Smooth muscle cell (in vitro differentiated cells): ENCODE data around the gene DNAI2. TPM values are rescaled to one million over a fixed set of nuclear protein-coding genes. Genes with fewer than 3 reads are reported as not detected.

Experiments
- DNase-seq: peaks from one replicate; lab custom pipeline; 2025; ENCODE audit not compliant: unreplicated experiment; lab: John Stamatoyannopoulos, UW
- H2AFZ ChIP-seq: fragments of 200-600 bp; sonication (generic); 2 replicates; pipeline ENCODE4 v1.6.0; 2016; ENCODE audit warnings: antibody characterized with exemption, low read depth, mild to moderate bottlenecking
- H3F3A ChIP-seq: fragments of 200-600 bp; sonication (generic); 2 replicates; pipeline ENCODE4 v1.6.0; 2017; ENCODE audit warnings: antibody characterized with exemption, low read depth
- H3K27ac ChIP-seq: fragments of 200-600 bp; sonication (generic); 2 replicates; pipeline ENCODE4 v1.5.1; 2016; ENCODE audit warnings: low read depth, mild to moderate bottlenecking
- H3K27me3 ChIP-seq: fragments of 200-600 bp; sonication (generic); 2 replicates; pipeline ENCODE4 v1.6.1; 2016; ENCODE audit warnings: low read depth, mild to moderate bottlenecking
- H3K36me3 ChIP-seq: fragments of 200-600 bp; sonication (generic); 2 replicates; pipeline ENCODE4 v1.5.1; 2016; ENCODE audit warnings: low read depth
- H3K4me1 ChIP-seq: fragments of 200-600 bp; sonication (generic); 2 replicates; pipeline ENCODE4 v1.5.1; 2016; ENCODE audit warnings: low read depth
- H3K4me2 ChIP-seq: fragments of 200-600 bp; sonication (generic); 2 replicates; pipeline ENCODE4 v1.6.0; 2016; ENCODE audit warnings: mild to moderate bottlenecking
- H3K4me3 ChIP-seq: fragments of 200-600 bp; sonication (generic); 2 replicates; pipeline ENCODE4 v1.5.1; 2016; ENCODE audit warnings: mild to moderate bottlenecking
- H3K79me2 ChIP-seq: fragments of 200-600 bp; sonication (generic); 2 replicates; pipeline ENCODE4 v1.6.0; 2016; ENCODE audit warnings: low read depth, mild to moderate bottlenecking
- H3K9ac ChIP-seq: fragments of 200-600 bp; sonication (generic); 2 replicates; pipeline ENCODE4 v1.6.0; 2016; ENCODE audit warnings: low read depth
- H3K9me3 ChIP-seq: fragments of 200-600 bp; sonication (generic); replicated peaks from 2 replicates; pipeline ENCODE4 v1.5.1; 2016; ENCODE audit warnings: low read depth
- H4K20me1 ChIP-seq: fragments of 200-600 bp; sonication (generic); 2 replicates; pipeline ENCODE4 v1.6.0; 2016; ENCODE audit warnings: low read depth
- WGBS: methylation state at CpG from one replicate; pipeline ENCODE4 v1.1.7; 2016; ENCODE audit warnings: low lambda C conversion rate; 5-methylcytosine and 5-hydroxymethylcytosine counted together
- polyA plus RNA-seq: library from polyadenylated mRNA; unstranded; fragments of >200 nt; fragmentation: Nextera tagmentation; extraction: Ambion mirVana; gene quantifications from 2 replicates; pipeline ENCODE4 v1.2.1, GENCODE V29; 2016
- total RNA-seq: library from RNA; depleted of rRNA; stranded (reverse); fragments of >200 nt; gene quantifications from 2 replicates; pipeline ENCODE4 v1.2.3, GENCODE V29; 2014
- TF ChIP-seq, protein P1 (sequence below): fragments of 200-600 bp; sonication (generic); IDR thresholded peaks from 2 replicates; pipeline ENCODE4 v1.5.1; 2017; ENCODE audit warnings: borderline replicate concordance, mild to moderate bottlenecking, antibody characterized with exemption; ENCODE audit not compliant: insufficient read depth, poor library complexity, severe bottlenecking

The DNAI2 gene
- total and polyA plus RNA-seq, 2 experiments from 2014 or later = not detected

DNA sequence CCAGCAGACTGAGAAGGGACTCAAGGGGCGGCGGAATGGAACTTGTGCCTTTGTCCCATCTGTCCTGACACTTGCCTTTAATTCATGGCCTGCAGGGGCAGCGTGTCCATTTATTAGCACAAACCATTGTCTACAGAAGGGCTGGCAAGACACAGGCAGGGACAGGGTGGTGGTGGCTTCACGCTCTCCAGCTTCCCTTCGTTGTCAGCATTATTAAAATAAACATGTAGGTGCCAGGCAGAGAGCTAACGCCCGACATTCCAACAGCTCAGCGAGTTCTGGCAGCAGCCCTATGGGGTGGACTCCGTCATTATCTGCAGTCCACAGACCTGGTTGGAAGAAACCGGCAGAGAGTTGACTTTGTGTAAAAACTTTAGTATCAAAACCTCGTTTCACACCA, 16.3 kb downstream of the DNAI2 start:
- Histone ChIP-seq H3K9me3 (no peaks in the 10 kb centered on the region), H3K79me2 (no peaks in the 10 kb centered on the region), H3F3A (no peaks in the 10 kb centered on the region), H3K4me1 (no peaks in the 10 kb centered on the region), H3K4me2 (no peak overlapping the region), H2AFZ (no peak overlapping the region), H4K20me1 (no peaks in the 10 kb centered on the region), H3K9ac (no peak overlapping the region), H3K4me3 (no peak overlapping the region), H3K27ac (no peak overlapping the region), H3K27me3 (peaks cover 6% of the 10 kb centered on the region), H3K36me3 (no peaks in the 10 kb centered on the region)
- TF ChIP-seq, protein P1, sequence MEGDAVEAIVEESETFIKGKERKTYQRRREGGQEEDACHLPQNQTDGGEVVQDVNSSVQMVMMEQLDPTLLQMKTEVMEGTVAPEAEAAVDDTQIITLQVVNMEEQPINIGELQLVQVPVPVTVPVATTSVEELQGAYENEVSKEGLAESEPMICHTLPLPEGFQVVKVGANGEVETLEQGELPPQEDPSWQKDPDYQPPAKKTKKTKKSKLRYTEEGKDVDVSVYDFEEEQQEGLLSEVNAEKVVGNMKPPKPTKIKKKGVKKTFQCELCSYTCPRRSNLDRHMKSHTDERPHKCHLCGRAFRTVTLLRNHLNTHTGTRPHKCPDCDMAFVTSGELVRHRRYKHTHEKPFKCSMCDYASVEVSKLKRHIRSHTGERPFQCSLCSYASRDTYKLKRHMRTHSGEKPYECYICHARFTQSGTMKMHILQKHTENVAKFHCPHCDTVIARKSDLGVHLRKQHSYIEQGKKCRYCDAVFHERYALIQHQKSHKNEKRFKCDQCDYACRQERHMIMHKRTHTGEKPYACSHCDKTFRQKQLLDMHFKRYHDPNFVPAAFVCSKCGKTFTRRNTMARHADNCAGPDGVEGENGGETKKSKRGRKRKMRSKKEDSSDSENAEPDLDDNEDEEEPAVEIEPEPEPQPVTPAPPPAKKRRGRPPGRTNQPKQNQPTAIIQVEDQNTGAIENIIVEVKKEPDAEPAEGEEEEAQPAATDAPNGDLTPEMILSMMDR = no peak
- no peak for DNase-seq
- 80% methylated on average over 11 of the region's 11 CpGs for WGBS

DNA sequence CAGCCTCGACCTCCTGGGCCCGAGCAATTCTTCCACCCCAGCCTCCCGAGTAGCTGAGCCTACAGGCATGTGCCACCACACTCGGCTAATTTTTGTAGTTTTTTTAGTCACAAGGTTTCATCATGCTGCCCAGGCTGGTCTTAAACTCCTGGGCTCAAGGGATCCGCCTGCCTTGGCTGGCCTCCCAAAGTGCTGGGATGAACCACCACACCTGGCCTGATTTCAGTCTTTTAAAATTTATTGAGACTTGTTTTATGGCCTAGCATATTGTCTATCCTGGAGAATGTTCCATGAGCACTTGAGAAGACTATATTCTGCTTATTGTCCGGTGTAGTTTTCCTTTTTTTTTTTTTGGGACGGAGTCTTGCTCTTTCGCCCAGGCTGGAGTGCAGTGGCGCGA, 18.5 kb downstream of the DNAI2 start:
- no peak for DNase-seq
- H3K79me2 ChIP-seq = no peaks in the 10 kb centered on the region
- no peak overlapping the region for H2AFZ ChIP-seq
- H3K27ac ChIP-seq = no peak overlapping the region
- no peak overlapping the region for H3K9ac ChIP-seq
- H3K36me3 ChIP-seq = no peaks in the 10 kb centered on the region
- no peaks in the 10 kb centered on the region for H3K9me3 ChIP-seq
- no peaks in the 10 kb centered on the region for H3K27me3 ChIP-seq
- H4K20me1 ChIP-seq = no peaks in the 10 kb centered on the region
- H3K4me3 ChIP-seq = no peak overlapping the region
- no peak overlapping the region for H3K4me2 ChIP-seq
- H3K4me1 ChIP-seq = peaks cover 4% of the 10 kb centered on the region
- TF ChIP-seq, protein P1 = no peak
- H3F3A ChIP-seq = no peaks in the 10 kb centered on the region
- 76% methylated on average over 10 of the region's 10 CpGs for WGBS

GRCh38 chr17:74295625-74296547, 21.9 kb downstream of the DNAI2 start:
- WGBS = 51% methylated on average over 10 of the region's 10 CpGs
- TF ChIP-seq, protein P1 = no peak
- Histone ChIP-seq H3K27ac (peak overlapping the region; percentile 72), H3K9me3 (no peaks in the 10 kb centered on the region), H3K4me3 (no peak overlapping the region), H3K79me2 (no peaks in the 10 kb centered on the region), H3K9ac (no peak overlapping the region), H2AFZ (no peak overlapping the region), H3K4me1 (peaks cover 4% of the 10 kb centered on the region), H3K27me3 (peaks cover 7% of the 10 kb centered on the region), H3K4me2 (peak overlapping the region; percentile 71), H3K36me3 (no peaks in the 10 kb centered on the region), H4K20me1 (no peaks in the 10 kb centered on the region), H3F3A (no peaks in the 10 kb centered on the region)
- no peak for DNase-seq
